Measurements from ENCODE around the gene SWT1. TPM values are rescaled to one million over a fixed set of nuclear protein-coding genes. Genes with fewer than 3 reads are reported as not detected.

Gene SWT1
- polyA plus RNA-seq, 1 of the 3 experiments (the other 2 are of a cell fraction): 1.1 TPM

DNA sequence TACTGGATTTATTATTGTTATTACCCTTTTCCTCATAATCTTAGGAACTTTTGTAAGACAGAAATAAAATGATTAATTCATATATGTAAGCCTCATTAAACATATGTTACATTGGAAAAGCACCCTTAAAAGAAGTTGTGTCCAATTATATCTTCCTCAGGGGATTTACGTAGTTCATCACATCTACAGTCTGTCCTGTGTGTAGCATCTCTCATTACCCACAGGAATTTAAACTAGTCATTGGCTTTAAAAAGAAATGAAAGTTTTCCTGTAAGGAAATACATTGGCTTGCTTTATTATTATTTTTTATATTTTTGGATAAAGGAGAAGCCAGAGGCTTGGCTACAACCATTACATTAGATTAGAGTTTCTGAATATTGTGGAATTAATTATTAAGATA, 56.1 kb downstream of the SWT1 start:
- H3K27ac ChIP-seq (ENCODE audit: low read depth in 2 of 2, low read length in 1 of 2): no peak overlapping the region
- ChIA-PET CTCF (no interaction called here), POLR2A (no interaction called here)
- H3K79me2 ChIP-seq (ENCODE audit: insufficient read depth): no peaks in the 10 kb centered on the region
- H3K27me3 ChIP-seq (ENCODE audit: insufficient read depth): no peaks in the 10 kb centered on the region
- H3K9me2 ChIP-seq: no peaks in the 10 kb centered on the region
- no peak overlapping the region for H3K4me2 ChIP-seq
- TF ChIP-seq NRF1 (IDR thresholded peaks at IDR 0.05; ENCODE audit: low read depth, low read length) (no peak), ELF1 (IDR thresholded peaks at IDR 0.05) (no peak), RXRA (IDR thresholded peaks at IDR 0.05; ENCODE audit: borderline replicate concordance, low read depth) (no peak)
- TF ChIP-seq, protein P1, sequence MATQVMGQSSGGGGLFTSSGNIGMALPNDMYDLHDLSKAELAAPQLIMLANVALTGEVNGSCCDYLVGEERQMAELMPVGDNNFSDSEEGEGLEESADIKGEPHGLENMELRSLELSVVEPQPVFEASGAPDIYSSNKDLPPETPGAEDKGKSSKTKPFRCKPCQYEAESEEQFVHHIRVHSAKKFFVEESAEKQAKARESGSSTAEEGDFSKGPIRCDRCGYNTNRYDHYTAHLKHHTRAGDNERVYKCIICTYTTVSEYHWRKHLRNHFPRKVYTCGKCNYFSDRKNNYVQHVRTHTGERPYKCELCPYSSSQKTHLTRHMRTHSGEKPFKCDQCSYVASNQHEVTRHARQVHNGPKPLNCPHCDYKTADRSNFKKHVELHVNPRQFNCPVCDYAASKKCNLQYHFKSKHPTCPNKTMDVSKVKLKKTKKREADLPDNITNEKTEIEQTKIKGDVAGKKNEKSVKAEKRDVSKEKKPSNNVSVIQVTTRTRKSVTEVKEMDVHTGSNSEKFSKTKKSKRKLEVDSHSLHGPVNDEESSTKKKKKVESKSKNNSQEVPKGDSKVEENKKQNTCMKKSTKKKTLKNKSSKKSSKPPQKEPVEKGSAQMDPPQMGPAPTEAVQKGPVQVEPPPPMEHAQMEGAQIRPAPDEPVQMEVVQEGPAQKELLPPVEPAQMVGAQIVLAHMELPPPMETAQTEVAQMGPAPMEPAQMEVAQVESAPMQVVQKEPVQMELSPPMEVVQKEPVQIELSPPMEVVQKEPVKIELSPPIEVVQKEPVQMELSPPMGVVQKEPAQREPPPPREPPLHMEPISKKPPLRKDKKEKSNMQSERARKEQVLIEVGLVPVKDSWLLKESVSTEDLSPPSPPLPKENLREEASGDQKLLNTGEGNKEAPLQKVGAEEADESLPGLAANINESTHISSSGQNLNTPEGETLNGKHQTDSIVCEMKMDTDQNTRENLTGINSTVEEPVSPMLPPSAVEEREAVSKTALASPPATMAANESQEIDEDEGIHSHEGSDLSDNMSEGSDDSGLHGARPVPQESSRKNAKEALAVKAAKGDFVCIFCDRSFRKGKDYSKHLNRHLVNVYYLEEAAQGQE (IDR thresholded peaks at IDR 0.05; ENCODE audit: low read depth, low read length): no peak
- no peaks in the 10 kb centered on the region for H4K20me1 ChIP-seq (ENCODE audit: insufficient read depth)
- no peak overlapping the region for H3K9ac ChIP-seq
- 90% methylated on average over 1 of the region's 1 CpG for WGBS (ENCODE audit: low lambda C conversion rate)
- no peaks in the 10 kb centered on the region for H3F3A ChIP-seq (replicated peaks; ENCODE audit: insufficient read depth)
- DNase-seq: no peak
- H3K9me3 ChIP-seq: no peaks in the 10 kb centered on the region
- H3K36me3 ChIP-seq (replicated peaks in 1 of 2; ENCODE audit: control insufficient read depth in 1 of 2, insufficient read depth in 2 of 2, low read length in 1 of 2): peaks cover 3 to 16% of the 10 kb centered on the region in 2 experiments
- no peak overlapping the region for H3K4me3 ChIP-seq (ENCODE audit: low read depth in 2 of 2, low read length in 1 of 2)
- H2AFZ ChIP-seq (ENCODE audit: low read depth): no peak overlapping the region
- no peaks in the 10 kb centered on the region for H3K4me1 ChIP-seq (ENCODE audit: control insufficient read depth in 1 of 2, insufficient read depth in 2 of 2, low read depth in 1 of 2, low read length in 1 of 2)

DNA sequence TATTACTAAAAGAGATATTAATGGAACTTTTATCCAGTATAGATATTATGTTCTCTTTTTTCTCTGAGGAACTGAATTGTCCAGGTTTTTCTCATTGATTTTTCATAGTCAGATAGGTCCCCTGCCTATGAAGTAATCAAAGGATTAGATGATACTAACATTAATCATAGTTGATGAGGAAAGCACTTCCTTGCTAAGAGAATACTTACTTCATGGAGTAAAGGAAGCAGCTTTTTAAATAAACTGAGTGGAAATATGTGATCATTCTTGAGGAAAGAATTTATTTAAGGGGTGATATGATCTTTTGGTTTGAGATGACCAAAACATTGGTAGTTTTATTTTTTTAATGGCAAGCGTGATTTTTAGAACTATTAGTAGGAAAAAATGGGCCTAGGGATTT, 58.9 kb downstream of the SWT1 start:
- no peak for DNase-seq
- Histone ChIP-seq H3K27me3 (ENCODE audit: insufficient read depth) (no peaks in the 10 kb centered on the region), H3F3A (replicated peaks; ENCODE audit: insufficient read depth) (no peaks in the 10 kb centered on the region), H2AFZ (ENCODE audit: low read depth) (no peak overlapping the region), H3K36me3 (replicated peaks in 1 of 2; ENCODE audit: control insufficient read depth in 1 of 2, insufficient read depth in 2 of 2, low read length in 1 of 2) (peaks cover 3 to 5% of the 10 kb centered on the region in 2 experiments), H3K9me2 (no peaks in the 10 kb centered on the region), H3K9ac (no peak overlapping the region), H3K4me1 (ENCODE audit: control insufficient read depth in 1 of 2, insufficient read depth in 2 of 2, low read depth in 1 of 2, low read length in 1 of 2) (no peaks in the 10 kb centered on the region), H3K79me2 (ENCODE audit: insufficient read depth) (no peaks in the 10 kb centered on the region), H3K9me3 (no peaks in the 10 kb centered on the region), H3K27ac (ENCODE audit: low read depth in 2 of 2, low read length in 1 of 2) (no peak overlapping the region), H3K4me3 (ENCODE audit: low read depth in 2 of 2, low read length in 1 of 2) (no peak overlapping the region), H4K20me1 (ENCODE audit: insufficient read depth) (no peaks in the 10 kb centered on the region), H3K4me2 (no peak overlapping the region)
- TF ChIP-seq ELF1 (IDR thresholded peaks at IDR 0.05) (no peak), NFIC (IDR thresholded peaks at IDR 0.05; ENCODE audit: borderline replicate concordance) (no peak), GATA2 (CRISPR knock-in tag; IDR thresholded peaks at IDR 0.05) (no peak)
- TF ChIP-seq, protein P2, sequence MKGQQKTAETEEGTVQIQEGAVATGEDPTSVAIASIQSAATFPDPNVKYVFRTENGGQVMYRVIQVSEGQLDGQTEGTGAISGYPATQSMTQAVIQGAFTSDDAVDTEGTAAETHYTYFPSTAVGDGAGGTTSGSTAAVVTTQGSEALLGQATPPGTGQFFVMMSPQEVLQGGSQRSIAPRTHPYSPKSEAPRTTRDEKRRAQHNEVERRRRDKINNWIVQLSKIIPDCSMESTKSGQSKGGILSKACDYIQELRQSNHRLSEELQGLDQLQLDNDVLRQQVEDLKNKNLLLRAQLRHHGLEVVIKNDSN (IDR thresholded peaks at IDR 0.05; ENCODE audit: borderline replicate concordance, low read depth): no peak
- WGBS (ENCODE audit: low lambda C conversion rate): 74% methylated on average over 1 of the region's 1 CpG
- POLR2A ChIA-PET: no interaction called here
- CTCF ChIA-PET: no interaction called here

DNA sequence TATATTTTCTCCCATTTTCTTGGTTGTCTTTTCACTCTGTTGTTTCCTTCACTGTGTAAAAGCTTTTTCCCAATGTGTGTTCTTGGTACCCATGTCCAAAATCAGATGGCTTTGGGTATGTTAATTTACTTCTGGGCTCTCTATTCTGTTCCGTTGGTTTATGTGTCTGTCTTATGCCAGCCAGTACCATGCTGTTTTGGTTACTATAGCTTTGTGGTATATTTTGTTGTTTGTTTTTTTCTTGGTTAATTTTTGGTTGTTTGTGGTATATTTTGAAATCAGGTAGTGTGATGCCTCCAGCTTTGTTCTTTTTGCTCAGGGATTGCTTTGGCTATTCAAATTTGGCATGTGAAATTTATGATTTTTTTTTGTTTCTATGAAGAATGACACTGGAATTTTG, 67.2 kb downstream of the SWT1 start:
- H3F3A ChIP-seq (replicated peaks; ENCODE audit: insufficient read depth): no peaks in the 10 kb centered on the region
- no peak overlapping the region for H3K4me2 ChIP-seq
- ChIA-PET CTCF (interaction anchor here (1.1 kb wide), 1 partner anchor 15 kb away, joined by 5 read pairs; no protein-coding TSS in a partner anchor), POLR2A (no interaction called here)
- peaks cover 14% of the 10 kb centered on the region; the same call in 1 of the 2 replicates for H3K9me3 ChIP-seq
- H3K9ac ChIP-seq: no peak overlapping the region
- no peak for DNase-seq
- H3K36me3 ChIP-seq (replicated peaks in 1 of 2; ENCODE audit: control insufficient read depth in 1 of 2, insufficient read depth in 2 of 2, low read length in 1 of 2): peaks cover 0 to 32% of the 10 kb centered on the region in 2 experiments
- H3K4me1 ChIP-seq (ENCODE audit: control insufficient read depth in 1 of 2, insufficient read depth in 2 of 2, low read depth in 1 of 2, low read length in 1 of 2): no peaks in the 10 kb centered on the region
- no peak overlapping the region for H2AFZ ChIP-seq (ENCODE audit: low read depth)
- no peaks in the 10 kb centered on the region for H4K20me1 ChIP-seq (ENCODE audit: insufficient read depth)
- H3K79me2 ChIP-seq (ENCODE audit: insufficient read depth): no peaks in the 10 kb centered on the region
- no peaks in the 10 kb centered on the region for H3K27me3 ChIP-seq (ENCODE audit: insufficient read depth)
- H3K4me3 ChIP-seq (ENCODE audit: low read depth in 2 of 2, low read length in 1 of 2): no peak overlapping the region
- H3K9me2 ChIP-seq: no peaks in the 10 kb centered on the region
- WGBS (ENCODE audit: low lambda C conversion rate): 92% methylated on average over 1 of the region's 1 CpG
- no peak overlapping the region for H3K27ac ChIP-seq (ENCODE audit: low read depth in 2 of 2, low read length in 1 of 2)
- TF ChIP-seq SIN3A (IDR thresholded peaks at IDR 0.05; ENCODE audit: borderline replicate concordance, low read depth, low read length): no peak
- TF ChIP-seq TEAD4 (IDR thresholded peaks at IDR 0.05; ENCODE audit: borderline replicate concordance, insufficient read depth): no peak
- TF ChIP-seq, protein P3, sequence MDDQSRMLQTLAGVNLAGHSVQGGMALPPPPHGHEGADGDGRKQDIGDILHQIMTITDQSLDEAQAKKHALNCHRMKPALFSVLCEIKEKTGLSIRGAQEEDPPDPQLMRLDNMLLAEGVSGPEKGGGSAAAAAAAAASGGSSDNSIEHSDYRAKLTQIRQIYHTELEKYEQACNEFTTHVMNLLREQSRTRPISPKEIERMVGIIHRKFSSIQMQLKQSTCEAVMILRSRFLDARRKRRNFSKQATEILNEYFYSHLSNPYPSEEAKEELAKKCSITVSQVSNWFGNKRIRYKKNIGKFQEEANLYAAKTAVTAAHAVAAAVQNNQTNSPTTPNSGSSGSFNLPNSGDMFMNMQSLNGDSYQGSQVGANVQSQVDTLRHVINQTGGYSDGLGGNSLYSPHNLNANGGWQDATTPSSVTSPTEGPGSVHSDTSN (IDR thresholded peaks at IDR 0.05): no peak
- TF ChIP-seq, protein P4, sequence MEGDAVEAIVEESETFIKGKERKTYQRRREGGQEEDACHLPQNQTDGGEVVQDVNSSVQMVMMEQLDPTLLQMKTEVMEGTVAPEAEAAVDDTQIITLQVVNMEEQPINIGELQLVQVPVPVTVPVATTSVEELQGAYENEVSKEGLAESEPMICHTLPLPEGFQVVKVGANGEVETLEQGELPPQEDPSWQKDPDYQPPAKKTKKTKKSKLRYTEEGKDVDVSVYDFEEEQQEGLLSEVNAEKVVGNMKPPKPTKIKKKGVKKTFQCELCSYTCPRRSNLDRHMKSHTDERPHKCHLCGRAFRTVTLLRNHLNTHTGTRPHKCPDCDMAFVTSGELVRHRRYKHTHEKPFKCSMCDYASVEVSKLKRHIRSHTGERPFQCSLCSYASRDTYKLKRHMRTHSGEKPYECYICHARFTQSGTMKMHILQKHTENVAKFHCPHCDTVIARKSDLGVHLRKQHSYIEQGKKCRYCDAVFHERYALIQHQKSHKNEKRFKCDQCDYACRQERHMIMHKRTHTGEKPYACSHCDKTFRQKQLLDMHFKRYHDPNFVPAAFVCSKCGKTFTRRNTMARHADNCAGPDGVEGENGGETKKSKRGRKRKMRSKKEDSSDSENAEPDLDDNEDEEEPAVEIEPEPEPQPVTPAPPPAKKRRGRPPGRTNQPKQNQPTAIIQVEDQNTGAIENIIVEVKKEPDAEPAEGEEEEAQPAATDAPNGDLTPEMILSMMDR (IDR thresholded peaks at IDR 0.05): no peak
